HEK293 (cell line): ENCODE data around the gene WWTR1.

Source experiments
- CTCF ChIA-PET: fragments of 350-600 bp; formaldehyde crosslinking; extraction: SDS; loops from one replicate; lab custom pipeline; 2021; ENCODE audit warnings: antibody characterized with exemption; lab: Yijun Ruan, JAX
- POLR2A ChIA-PET: fragments of 300-600 bp; formaldehyde crosslinking; extraction: SDS; loops from one replicate; lab custom pipeline; 2020; ENCODE audit warnings: antibody characterized with exemption, inconsistent platforms; lab: Yijun Ruan, JAX
- H3K27ac ChIP-seq: fragments of 200-500 bp; sonication (Bioruptor generic); 2 replicates; pipeline ENCODE4 v1.5.1; 2014; ENCODE audit warnings: low read depth, low read length, control low read depth, inconsistent platforms; ENCODE audit errors: extremely low read depth
- H3K36me3 ChIP-seq, 2 experiments: fragments of 200-500 bp in 1 of 2; sonication (Bioruptor generic) in 1 of 2; 1 replicate in 1 of 2; 2 replicates in 1 of 2; pipeline ENCODE4 v1.5.1; 2014 to 2017; ENCODE audit warnings: inconsistent platforms in 2 of 2, low read length in 2 of 2; ENCODE audit not compliant: control insufficient read depth in 2 of 2, insufficient read depth in 1 of 2
- H3K4me1 ChIP-seq: fragments of 200-500 bp; sonication (Bioruptor generic); 2 replicates; pipeline ENCODE4 v1.5.1; 2014; ENCODE audit warnings: mild to moderate bottlenecking, low read length, inconsistent platforms; ENCODE audit not compliant: control insufficient read depth, insufficient read depth
- H3K4me3 ChIP-seq: 2 replicates; pipeline ENCODE4 v1.5.1; 2011; ENCODE audit warnings: low read depth, mild to moderate bottlenecking, control low read depth, low read length, moderate library complexity
- H3K9me3 ChIP-seq: fragments of 200-500 bp; sonication (Bioruptor generic); 2 replicates; pipeline ENCODE4 v1.5.1; 2014; ENCODE audit warnings: low read depth, low read length, inconsistent platforms; ENCODE audit not compliant: control insufficient read depth, insufficient read depth
- GLI2 ChIP-seq: fragments of 450-650 bp; formaldehyde crosslinking; IDR thresholded peaks from 2 replicates; pipeline ENCODE4; 2017; ENCODE audit warnings: missing biosample characterization, missing genetic modification characterization, low read depth, borderline replicate concordance
- HOXA7 ChIP-seq: sonication (generic); formaldehyde crosslinking; IDR thresholded peaks from 2 replicates; pipeline ENCODE4 v1.8.1; 2022; ENCODE audit warnings: missing genetic modification reagents, borderline replicate concordance
- KLF1 ChIP-seq: fragments of 450-650 bp; formaldehyde crosslinking; IDR thresholded peaks from 2 replicates; pipeline ENCODE4 v1.5.1; 2016; ENCODE audit warnings: missing biosample characterization, missing genetic modification characterization
- KLF7 ChIP-seq: fragments of 450-650 bp; formaldehyde crosslinking; IDR thresholded peaks from 2 replicates; pipeline ENCODE4 v1.5.1; 2016; ENCODE audit warnings: missing biosample characterization, missing genetic modification characterization, borderline replicate concordance
- WT1 ChIP-seq: fragments of 450-650 bp; formaldehyde crosslinking; IDR thresholded peaks from 2 replicates; pipeline ENCODE4 v1.5.1; 2016; ENCODE audit warnings: missing biosample characterization, missing genetic modification characterization
- ZBTB10 ChIP-seq: fragments of 450-650 bp; formaldehyde crosslinking; IDR thresholded peaks from 2 replicates; pipeline ENCODE4 v1.5.1; 2016; ENCODE audit warnings: missing biosample characterization, missing genetic modification characterization
- ZNF132 ChIP-seq: fragments of 450-650 bp; formaldehyde crosslinking; IDR thresholded peaks from 2 replicates; pipeline ENCODE4 v1.5.1; 2017; ENCODE audit warnings: missing biosample characterization, missing genetic modification characterization, borderline replicate concordance
- ZNF146 ChIP-seq: fragments of 450-650 bp; formaldehyde crosslinking; IDR thresholded peaks from 2 replicates; pipeline ENCODE4 v1.5.1; 2016; ENCODE audit warnings: missing biosample characterization, missing genetic modification characterization
- ZNF16 ChIP-seq: fragments of 450-650 bp; formaldehyde crosslinking; IDR thresholded peaks from 2 replicates; pipeline ENCODE4 v1.5.1; 2016; ENCODE audit warnings: low read depth, missing biosample characterization, missing genetic modification characterization
- ZNF239 ChIP-seq: fragments of 450-650 bp; formaldehyde crosslinking; IDR thresholded peaks from 2 replicates; pipeline ENCODE4 v1.5.1; 2016; ENCODE audit warnings: missing biosample characterization, missing genetic modification characterization
- ZNF292 ChIP-seq: fragments of 450-650 bp; formaldehyde crosslinking; IDR thresholded peaks from 2 replicates; pipeline ENCODE4 v1.5.1; 2016; ENCODE audit warnings: low read depth, missing biosample characterization, missing genetic modification characterization, borderline replicate concordance
- ZNF302 ChIP-seq: fragments of 450-650 bp; formaldehyde crosslinking; IDR thresholded peaks from 2 replicates; pipeline ENCODE4 v1.5.1; 2016; ENCODE audit warnings: missing biosample characterization, missing genetic modification characterization, low read depth
- ZNF350 ChIP-seq: fragments of 450-650 bp; formaldehyde crosslinking; IDR thresholded peaks from 2 replicates; pipeline ENCODE4 v1.5.0; 2017; ENCODE audit warnings: missing biosample characterization, mild to moderate bottlenecking, missing genetic modification characterization
- ZNF354C ChIP-seq: fragments of 450-650 bp; formaldehyde crosslinking; IDR thresholded peaks from 2 replicates; pipeline ENCODE4 v1.5.1; 2016; ENCODE audit warnings: missing biosample characterization, missing genetic modification characterization, low read depth, borderline replicate concordance
- ZNF416 ChIP-seq: fragments of 450-650 bp; formaldehyde crosslinking; IDR thresholded peaks from 2 replicates; pipeline ENCODE4 v1.5.1; 2016; ENCODE audit warnings: missing biosample characterization, missing genetic modification characterization
- ZNF513 ChIP-seq: fragments of 450-650 bp; IDR thresholded peaks from 2 replicates; pipeline ENCODE4 v1.5.1; 2018; ENCODE audit warnings: missing biosample characterization, missing genetic modification characterization
- ZNF518A ChIP-seq: fragments of 450-650 bp; formaldehyde crosslinking; conservative IDR thresholded peaks from 2 replicates; pipeline ENCODE4 v1.5.1; 2016; ENCODE audit warnings: low read depth, missing biosample characterization, missing genetic modification characterization
- ZNF596 ChIP-seq: fragments of 450-650 bp; IDR thresholded peaks from 2 replicates; pipeline ENCODE4 v1.5.0; 2018; ENCODE audit warnings: missing biosample characterization, mild to moderate bottlenecking, missing genetic modification characterization, moderate library complexity
- ZNF610 ChIP-seq: fragments of 450-650 bp; formaldehyde crosslinking; IDR thresholded peaks from 2 replicates; pipeline ENCODE4 v1.5.1; 2016; ENCODE audit warnings: missing biosample characterization, missing genetic modification characterization, borderline replicate concordance
- ZNF654 ChIP-seq: fragments of 450-650 bp; formaldehyde crosslinking; IDR thresholded peaks from 2 replicates; pipeline ENCODE4 v1.5.1; 2016; ENCODE audit warnings: low read depth, missing biosample characterization, missing genetic modification characterization
- ZNF658 ChIP-seq: fragments of 450-650 bp; formaldehyde crosslinking; IDR thresholded peaks from 2 replicates; pipeline ENCODE4; 2016; ENCODE audit warnings: missing biosample characterization, missing genetic modification characterization
- ZNF670 ChIP-seq: fragments of 450-650 bp; formaldehyde crosslinking; IDR thresholded peaks from 2 replicates; pipeline ENCODE4 v1.5.1; 2016; ENCODE audit warnings: missing biosample characterization, missing genetic modification characterization, low read depth
- ZNF677 ChIP-seq: fragments of 450-650 bp; IDR thresholded peaks from 2 replicates; pipeline ENCODE4 v1.5.0; 2018; ENCODE audit warnings: missing biosample characterization, mild to moderate bottlenecking, missing genetic modification characterization, moderate library complexity
- ZNF747 ChIP-seq: fragments of 450-650 bp; formaldehyde crosslinking; IDR thresholded peaks from 2 replicates; pipeline ENCODE4 v1.5.1; 2016; ENCODE audit warnings: missing biosample characterization, missing genetic modification characterization
- ZNF776 ChIP-seq: fragments of 450-650 bp; formaldehyde crosslinking; IDR thresholded peaks from 2 replicates; pipeline ENCODE4 v1.5.0; 2017; ENCODE audit warnings: missing biosample characterization, missing genetic modification characterization, borderline replicate concordance

The WWTR1 gene

DNA sequence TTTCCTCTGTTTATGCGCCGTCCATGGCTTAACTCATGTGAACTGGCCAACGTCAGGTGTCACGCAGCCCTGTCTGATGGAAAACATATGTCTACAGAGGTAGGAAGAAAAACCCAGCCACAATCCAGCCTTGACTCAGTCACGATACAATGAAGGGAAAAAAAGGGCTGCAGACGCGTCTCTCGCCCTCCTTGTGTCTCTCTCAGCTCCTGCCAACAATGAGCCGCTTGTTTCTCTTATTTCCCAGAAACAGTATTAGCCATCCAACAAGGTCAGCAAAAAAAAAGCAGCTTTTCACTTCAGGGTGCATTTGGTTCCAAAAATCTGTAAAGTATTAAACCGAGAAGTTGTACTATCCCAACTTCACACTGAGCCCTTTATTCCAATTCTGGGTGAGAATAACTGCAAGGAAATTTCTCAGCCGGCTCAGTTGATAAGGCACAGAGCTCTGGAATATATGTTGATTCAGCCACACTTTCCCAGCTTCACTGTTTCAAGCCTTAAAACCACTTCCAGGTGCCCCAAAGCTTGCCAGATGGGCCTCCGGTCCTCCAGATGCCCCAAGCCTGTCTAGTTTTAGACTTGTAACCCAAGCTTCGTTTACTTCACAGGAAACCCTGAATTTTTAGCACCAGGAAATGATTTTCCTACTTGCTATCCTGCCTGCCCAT is 103.9 kb downstream of the WWTR1 start:
- Histone ChIP-seq H3K4me3 (no peak overlapping the region), H3K9me3 (no peaks in the 10 kb centered on the region), H3K36me3 (no peaks in the 10 kb centered on the region), H3K27ac (no peak overlapping the region), H3K4me1 (no peaks in the 10 kb centered on the region)
- ChIA-PET CTCF (interaction anchor here (0.6 kb wide), 1 partner anchor 12 kb away, joined by 3 read pairs; no protein-coding TSS in a partner anchor), POLR2A (no interaction called here)
- TF ChIP-seq ZNF146 (tag by site-specific recombination), result no peak
- TF ChIP-seq ZNF239, result no peak
- TF ChIP-seq ZNF658, result no peak
- no peak for TF ChIP-seq KLF1 (tag by site-specific recombination)
- TF ChIP-seq ZNF350 (tag by site-specific recombination), result no peak
- TF ChIP-seq ZNF670 (tag by site-specific recombination), result no peak
- no peak for TF ChIP-seq ZNF677 (tag by site-specific recombination)
- no peak for TF ChIP-seq KLF7 (tag by site-specific recombination)
- TF ChIP-seq ZNF518A (tag by site-specific recombination), result no peak
- TF ChIP-seq ZNF416 (tag by site-specific recombination), result no peak
- no peak for TF ChIP-seq HOXA7 (CRISPR knock-in tag)
- TF ChIP-seq ZNF292 (tag by site-specific recombination), result no peak

GRCh38 chr3:149552700-149553099 is 105.1 kb downstream of the WWTR1 start:
- H3K36me3 ChIP-seq, result no peaks in the 10 kb centered on the region
- ChIA-PET CTCF (no interaction called here), POLR2A (no interaction called here)
- H3K4me1 ChIP-seq, result no peaks in the 10 kb centered on the region
- no peak overlapping the region for H3K27ac ChIP-seq
- H3K4me3 ChIP-seq, result no peak overlapping the region
- H3K9me3 ChIP-seq, result no peaks in the 10 kb centered on the region
- no peak for TF ChIP-seq ZNF658
- TF ChIP-seq ZNF132 (tag by site-specific recombination), result no peak
- no peak for TF ChIP-seq ZNF610 (tag by site-specific recombination)
- no peak for TF ChIP-seq ZNF513 (tag by site-specific recombination)
- TF ChIP-seq ZNF146 (tag by site-specific recombination), result no peak
- TF ChIP-seq ZBTB10 (tag by site-specific recombination), result no peak
- no peak for TF ChIP-seq ZNF302 (tag by site-specific recombination)
- TF ChIP-seq WT1 (tag by site-specific recombination), result no peak
- TF ChIP-seq ZNF677 (tag by site-specific recombination), result no peak
- TF ChIP-seq GLI2 (tag by site-specific recombination), result no peak
- no peak for TF ChIP-seq ZNF16 (tag by site-specific recombination)
- no peak for TF ChIP-seq ZNF596 (tag by site-specific recombination)
- TF ChIP-seq ZNF654 (tag by site-specific recombination), result no peak
- TF ChIP-seq ZNF747 (tag by site-specific recombination), result no peak
- no peak for TF ChIP-seq ZNF776
- no peak for TF ChIP-seq ZNF354C (tag by site-specific recombination)
